Suprapubic skin (tissue), 4 donors: ENCODE results near the gene MPZL2. TPM values are rescaled to one million over a fixed set of nuclear protein-coding genes. Genes with fewer than 3 reads are reported as not detected.

ENCODE experiments used
- DNase-seq, 2 donors: peaks; one replicate each; pipeline ENCODE4 v3.0.0-alpha.2; 2019; ENCODE audit warnings: low spot score in 2 of 2
- H3K27ac ChIP-seq: fragments of 200-600 bp; sonication (generic); one replicate; pipeline ENCODE4 v1.5.1; 2019
- H3K27me3 ChIP-seq: fragments of 200-600 bp; sonication (generic); one replicate; pipeline ENCODE4 v1.5.1; 2019
- H3K36me3 ChIP-seq: fragments of 200-600 bp; sonication (generic); one replicate; pipeline ENCODE4 v1.5.1; 2019
- H3K4me1 ChIP-seq: fragments of 200-600 bp; sonication (generic); one replicate; pipeline ENCODE4 v1.5.1; 2019
- H3K4me3 ChIP-seq: fragments of 200-600 bp; sonication (generic); one replicate; pipeline ENCODE4 v1.5.1; 2019; ENCODE audit warnings: mild to moderate bottlenecking
- H3K9me3 ChIP-seq: fragments of 200-600 bp; sonication (generic); one replicate; pipeline ENCODE4 v1.5.1; 2019
- EP300 ChIP-seq: sonication (generic); formaldehyde crosslinking; IDR thresholded peaks from one replicate; pipeline ENCODE4 v1.6.1; 2017; ENCODE audit warnings: antibody characterized with exemption
- POLR2A ChIP-seq, 2 donors: fragments of 450-650 bp; IDR thresholded peaks; one replicate each; pipeline ENCODE4 v1.6.1; 2017; ENCODE audit warnings: antibody characterized with exemption in 2 of 2, mild to moderate bottlenecking in 2 of 2, moderate library complexity in 2 of 2
- POLR2AphosphoS5 ChIP-seq, 3 donors: sonication (generic); formaldehyde crosslinking; IDR thresholded peaks; one replicate each; pipeline ENCODE4 v1.6.1; 2017; ENCODE audit warnings: antibody characterized with exemption in 3 of 3
- WGBS: methylation state at CpG from one replicate; pipeline ENCODE4 v1.1.5; 2018; 5-methylcytosine and 5-hydroxymethylcytosine counted together
- total RNA-seq, 4 donors: library from RNA; depleted of rRNA; stranded (reverse); fragments of >200 nt; gene quantifications; one replicate each; pipeline ENCODE4 v1.1.0, GENCODE V29; 2016
- TF ChIP-seq, protein P1 (sequence below), 2 donors: fragments of 200-600 bp in 1 of 2; fragments of 450-650 bp in 1 of 2; sonication (generic) in 1 of 2; IDR thresholded peaks; one replicate each; pipeline ENCODE4 v1.5.1; 2016 to 2019; ENCODE audit warnings: antibody characterized with exemption in 2 of 2, mild to moderate bottlenecking in 1 of 2, moderate library complexity in 1 of 2

MPZL2 gene
- total RNA-seq, 4 donors from 2014 or later = 54.5 to 111 (median 56.7) TPM

DNA sequence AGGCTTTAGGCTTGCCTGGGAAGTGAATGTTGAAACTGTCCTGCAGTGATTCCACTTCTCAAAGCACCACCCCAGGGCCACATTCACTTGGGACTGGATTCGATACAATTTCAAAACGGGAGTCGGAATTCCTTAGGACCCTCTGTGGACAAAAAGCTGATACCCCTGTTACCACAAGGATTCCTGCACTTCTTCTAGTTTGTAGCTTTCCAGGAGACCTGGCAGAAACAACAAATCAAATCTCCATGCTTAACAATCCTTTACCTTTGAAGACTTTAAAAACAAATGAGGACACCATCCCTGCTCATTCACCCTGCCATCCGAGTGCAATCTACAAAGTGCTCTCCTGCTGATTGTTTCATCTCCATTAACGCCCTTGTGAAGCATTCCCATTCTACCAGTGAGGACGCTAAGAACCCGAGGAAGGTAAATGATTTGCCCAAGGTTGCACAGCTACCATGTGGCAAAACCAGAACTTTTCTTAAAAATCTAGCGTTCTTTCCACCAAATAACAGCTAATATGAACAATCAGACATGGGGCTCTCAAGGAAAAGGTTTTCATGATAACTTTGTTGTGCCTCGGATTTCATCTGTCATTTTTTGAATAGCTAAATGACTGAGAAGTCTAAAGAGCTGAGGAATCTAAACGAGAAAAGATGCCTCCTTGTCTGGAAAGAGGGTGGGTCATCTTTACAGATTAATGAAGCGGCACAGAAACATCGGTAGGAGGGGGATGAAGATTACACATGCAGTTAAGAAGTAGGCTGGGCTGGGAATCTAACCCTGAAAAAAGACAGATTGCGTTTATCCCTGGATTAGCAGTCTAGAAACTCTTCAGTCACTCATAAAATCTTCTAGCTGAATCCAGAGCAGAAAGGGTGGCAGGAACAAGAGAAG lies 720 bp upstream of the MPZL2 start:
- WGBS = 46% methylated on average over 13 of the region's 13 CpGs
- H3K27me3 ChIP-seq = no peaks in the 10 kb centered on the region
- no peaks in the 10 kb centered on the region for H3K36me3 ChIP-seq
- H3K27ac ChIP-seq = peak overlapping the region; percentile 89
- no peaks in the 10 kb centered on the region for H3K9me3 ChIP-seq
- peaks cover 51% of the 10 kb centered on the region for H3K4me1 ChIP-seq
- peak overlapping the region; percentile 48 for H3K4me3 ChIP-seq
- TF ChIP-seq POLR2A (IDR thresholded peaks at IDR 0.05) (no peak), EP300 (no peak), POLR2AphosphoS5 (IDR thresholded peaks at IDR 0.05) (no peak)
- TF ChIP-seq, protein P1, sequence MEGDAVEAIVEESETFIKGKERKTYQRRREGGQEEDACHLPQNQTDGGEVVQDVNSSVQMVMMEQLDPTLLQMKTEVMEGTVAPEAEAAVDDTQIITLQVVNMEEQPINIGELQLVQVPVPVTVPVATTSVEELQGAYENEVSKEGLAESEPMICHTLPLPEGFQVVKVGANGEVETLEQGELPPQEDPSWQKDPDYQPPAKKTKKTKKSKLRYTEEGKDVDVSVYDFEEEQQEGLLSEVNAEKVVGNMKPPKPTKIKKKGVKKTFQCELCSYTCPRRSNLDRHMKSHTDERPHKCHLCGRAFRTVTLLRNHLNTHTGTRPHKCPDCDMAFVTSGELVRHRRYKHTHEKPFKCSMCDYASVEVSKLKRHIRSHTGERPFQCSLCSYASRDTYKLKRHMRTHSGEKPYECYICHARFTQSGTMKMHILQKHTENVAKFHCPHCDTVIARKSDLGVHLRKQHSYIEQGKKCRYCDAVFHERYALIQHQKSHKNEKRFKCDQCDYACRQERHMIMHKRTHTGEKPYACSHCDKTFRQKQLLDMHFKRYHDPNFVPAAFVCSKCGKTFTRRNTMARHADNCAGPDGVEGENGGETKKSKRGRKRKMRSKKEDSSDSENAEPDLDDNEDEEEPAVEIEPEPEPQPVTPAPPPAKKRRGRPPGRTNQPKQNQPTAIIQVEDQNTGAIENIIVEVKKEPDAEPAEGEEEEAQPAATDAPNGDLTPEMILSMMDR (IDR thresholded peaks at IDR 0.05) = no peak
- no peak for DNase-seq

DNA sequence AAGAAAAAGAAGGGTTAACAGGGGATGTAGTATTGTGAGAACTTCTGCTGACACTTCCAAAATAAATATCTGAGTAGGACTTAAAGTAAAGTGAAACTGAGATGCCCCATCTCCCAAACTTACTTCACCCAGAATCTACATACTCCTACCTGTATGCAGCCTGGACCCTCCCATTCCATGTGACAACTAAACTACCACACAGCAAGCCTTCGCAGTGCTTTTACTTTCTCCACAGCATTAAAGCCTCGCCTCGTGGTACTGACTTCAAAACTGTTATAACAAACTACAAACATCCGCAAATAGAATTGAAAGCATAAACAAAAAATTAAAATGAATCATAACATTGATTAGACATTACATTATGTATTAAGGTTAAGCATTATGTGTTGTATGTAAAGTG lies 985 bp downstream of the MPZL2 start:
- peak overlapping the region; percentile 48 for H3K4me3 ChIP-seq
- DNase-seq = no peak
- peaks cover 8% of the 10 kb centered on the region for H3K36me3 ChIP-seq
- H3K27me3 ChIP-seq = no peaks in the 10 kb centered on the region
- H3K27ac ChIP-seq = peak overlapping the region; percentile 89
- peaks cover 50% of the 10 kb centered on the region for H3K4me1 ChIP-seq
- no peaks in the 10 kb centered on the region for H3K9me3 ChIP-seq
- TF ChIP-seq POLR2A (IDR thresholded peaks at IDR 0.05) (no peak), POLR2AphosphoS5 (IDR thresholded peaks at IDR 0.05) (no peak), EP300 (no peak)
- TF ChIP-seq, protein P1 (IDR thresholded peaks at IDR 0.05) = no peak
- WGBS = 39% methylated on average over 4 of the region's 4 CpGs

DNA sequence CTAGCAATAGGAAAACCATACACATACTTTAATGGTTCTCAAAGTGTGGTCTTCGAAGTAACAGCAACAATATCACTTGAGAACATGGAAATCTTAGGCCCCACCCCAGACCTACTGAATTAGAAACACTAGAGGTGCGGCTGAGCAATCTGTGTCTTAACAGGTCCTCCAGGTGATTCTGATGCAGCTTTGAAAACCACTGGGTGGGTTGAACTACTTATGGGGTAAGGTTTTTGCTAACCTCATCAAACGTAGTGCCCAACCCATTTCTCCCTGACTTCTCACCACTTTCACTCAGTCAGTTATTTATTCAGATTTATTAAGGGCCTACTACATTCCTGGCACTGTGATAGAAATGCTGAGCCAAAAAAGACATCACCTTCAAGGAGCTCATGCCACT lies 3.7 kb downstream of the MPZL2 start:
- H3K9me3 ChIP-seq = no peaks in the 10 kb centered on the region
- H3K4me3 ChIP-seq = no peak overlapping the region
- no peaks in the 10 kb centered on the region for H3K27me3 ChIP-seq
- peaks cover 28% of the 10 kb centered on the region for H3K4me1 ChIP-seq
- H3K27ac ChIP-seq = no peak overlapping the region
- peaks cover 8% of the 10 kb centered on the region for H3K36me3 ChIP-seq
- no peak for TF ChIP-seq EP300
- TF ChIP-seq POLR2A (IDR thresholded peaks at IDR 0.05) = no peak
- TF ChIP-seq, protein P1 (IDR thresholded peaks at IDR 0.05) = no peak
- no peak for TF ChIP-seq POLR2AphosphoS5 (IDR thresholded peaks at IDR 0.05)
- WGBS = 73% methylated on average over 3 of the region's 3 CpGs
- DNase-seq = no peak

DNA sequence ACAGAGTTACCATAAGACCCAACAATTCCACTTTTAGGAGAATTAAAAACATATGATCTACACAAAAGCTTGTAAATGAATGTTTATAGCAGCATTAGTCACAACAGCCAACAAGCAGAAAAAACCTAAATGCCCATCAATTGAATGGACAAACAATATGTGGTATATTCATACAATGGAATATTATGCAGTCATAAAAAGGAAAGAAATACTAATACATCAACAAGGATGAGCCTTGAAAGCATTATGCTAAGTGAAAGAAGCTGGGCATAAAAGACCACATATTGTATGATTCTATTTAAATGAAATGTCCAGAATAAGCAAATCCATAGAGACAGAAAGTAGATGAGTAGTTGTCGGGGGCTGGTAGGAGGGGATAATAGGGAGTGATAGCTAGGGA lies 5.0 kb downstream of the MPZL2 start:
- peaks cover 3% of the 10 kb centered on the region for H3K27me3 ChIP-seq
- DNase-seq = no peak
- no peaks in the 10 kb centered on the region for H3K9me3 ChIP-seq
- WGBS = 100% methylated on average over 1 of the region's 1 CpG
- H3K27ac ChIP-seq = no peak overlapping the region
- H3K4me3 ChIP-seq = no peak overlapping the region
- H3K36me3 ChIP-seq = peaks cover 8% of the 10 kb centered on the region
- H3K4me1 ChIP-seq = peaks cover 16% of the 10 kb centered on the region
- TF ChIP-seq, protein P1 (IDR thresholded peaks at IDR 0.05) = no peak
- TF ChIP-seq POLR2AphosphoS5 (IDR thresholded peaks at IDR 0.05) (no peak), EP300 (no peak), POLR2A (IDR thresholded peaks at IDR 0.05) (no peak)

DNA sequence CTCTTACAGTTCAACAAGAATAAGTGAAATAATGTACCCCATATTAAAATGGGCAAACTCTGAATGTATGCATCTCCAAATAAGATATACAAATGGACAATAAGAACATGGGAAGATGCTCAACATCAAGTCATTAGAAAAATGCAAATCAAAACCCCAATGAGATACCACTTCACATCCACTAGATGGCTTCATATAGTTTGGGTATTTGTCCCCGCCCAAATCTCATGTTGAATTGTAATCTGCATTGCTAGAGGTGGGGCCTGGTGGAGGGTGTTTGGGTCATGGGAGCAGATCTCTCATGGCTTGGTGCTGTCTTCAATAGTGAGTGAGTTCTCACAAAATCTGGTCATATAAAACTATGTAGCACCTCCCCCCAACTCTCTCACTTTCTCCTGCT lies 5.7 kb downstream of the MPZL2 start:
- H3K4me1 ChIP-seq = peaks cover 12% of the 10 kb centered on the region

More for the DNA sequence above, 5.7 kb downstream of the MPZL2 start:
- TF ChIP-seq POLR2AphosphoS5 (IDR thresholded peaks at IDR 0.05) (no peak), POLR2A (IDR thresholded peaks at IDR 0.05) (no peak)
- TF ChIP-seq, protein P1 (IDR thresholded peaks at IDR 0.05) = peak in 1 of 2 donors; percentile 19
- Histone ChIP-seq H3K27me3 (peaks cover 3% of the 10 kb centered on the region), H3K36me3 (peaks cover 8% of the 10 kb centered on the region), H3K27ac (no peak overlapping the region), H3K9me3 (no peaks in the 10 kb centered on the region), H3K4me3 (no peak overlapping the region)
- DNase-seq = no peak
- WGBS = 0% methylated on average over 1 of the region's 1 CpG
